ENCODE data around the gene PGRMC2. TPM values are rescaled to one million over a fixed set of nuclear protein-coding genes. Genes with fewer than 3 reads are reported as not detected.

PGRMC2 gene
- total RNA-seq, 1 experiment from 2014 or later: 77.6 TPM

DNA sequence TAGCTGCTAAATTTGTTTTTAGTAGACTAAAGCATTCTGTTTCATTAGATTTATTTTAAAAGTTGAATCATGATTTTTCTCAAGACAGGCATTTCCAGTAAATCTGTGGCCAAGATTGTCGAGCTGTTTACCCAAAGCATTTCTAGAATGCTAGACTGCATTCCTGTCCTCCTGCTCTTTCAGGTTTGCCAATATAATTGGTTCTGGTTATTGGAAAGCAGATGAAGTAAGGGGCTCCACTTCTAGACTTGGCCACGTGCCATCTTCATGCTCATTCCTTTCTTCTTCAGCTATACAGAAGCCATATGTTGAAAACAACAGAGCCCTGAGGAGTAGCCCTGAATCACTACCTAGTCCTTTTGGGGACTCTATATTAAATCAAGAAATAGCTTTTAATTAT is 62.5 kb downstream of the PGRMC2 start:
- H3K27ac Mint-ChIP-seq: no peak overlapping the region
- WGBS (ENCODE audit: extremely low coverage, insufficient read length, low lambda C conversion rate): no CpG with 5 or more reads among the region's 2 CpGs
- TF ChIP-seq, protein P1, sequence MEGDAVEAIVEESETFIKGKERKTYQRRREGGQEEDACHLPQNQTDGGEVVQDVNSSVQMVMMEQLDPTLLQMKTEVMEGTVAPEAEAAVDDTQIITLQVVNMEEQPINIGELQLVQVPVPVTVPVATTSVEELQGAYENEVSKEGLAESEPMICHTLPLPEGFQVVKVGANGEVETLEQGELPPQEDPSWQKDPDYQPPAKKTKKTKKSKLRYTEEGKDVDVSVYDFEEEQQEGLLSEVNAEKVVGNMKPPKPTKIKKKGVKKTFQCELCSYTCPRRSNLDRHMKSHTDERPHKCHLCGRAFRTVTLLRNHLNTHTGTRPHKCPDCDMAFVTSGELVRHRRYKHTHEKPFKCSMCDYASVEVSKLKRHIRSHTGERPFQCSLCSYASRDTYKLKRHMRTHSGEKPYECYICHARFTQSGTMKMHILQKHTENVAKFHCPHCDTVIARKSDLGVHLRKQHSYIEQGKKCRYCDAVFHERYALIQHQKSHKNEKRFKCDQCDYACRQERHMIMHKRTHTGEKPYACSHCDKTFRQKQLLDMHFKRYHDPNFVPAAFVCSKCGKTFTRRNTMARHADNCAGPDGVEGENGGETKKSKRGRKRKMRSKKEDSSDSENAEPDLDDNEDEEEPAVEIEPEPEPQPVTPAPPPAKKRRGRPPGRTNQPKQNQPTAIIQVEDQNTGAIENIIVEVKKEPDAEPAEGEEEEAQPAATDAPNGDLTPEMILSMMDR (conservative IDR thresholded peaks at IDR 0.05): no peak

More for the DNA sequence above, 62.5 kb downstream of the PGRMC2 start:
- no peak overlapping the region for H3T11ph ChIP-seq (ENCODE audit: low read length)
- no peak overlapping the region for H3K4ac ChIP-seq (ENCODE audit: low read depth, low read length)
- no peak overlapping the region for H4K8ac ChIP-seq (replicated peaks; ENCODE audit: insufficient read length, low read depth, low read length)
- no peak overlapping the region for H2BK20ac ChIP-seq (ENCODE audit: low read depth, low read length, poor library complexity, severe bottlenecking)
- H2BK5ac ChIP-seq (ENCODE audit: insufficient read length, low read length): no peak overlapping the region
- Mint-ChIP-seq H3K27me3 (ENCODE audit: low read depth) (no peaks in the 10 kb centered on the region), H3K4me3 (no peak overlapping the region), H3K9me3 (peaks cover 0 to 4% of the 10 kb centered on the region in 2 experiments; a peak in 4 of 5 replicates), H3K36me3 (ENCODE audit: insufficient read depth in 1 of 3, low read depth in 3 of 3) (no peaks in the 10 kb centered on the region; a peak in 1 of 7 replicates), H3K4me1 (no peaks in the 10 kb centered on the region; a peak in 1 of 4 replicates)
- no peaks in the 10 kb centered on the region for H3K4me1 ChIP-seq (ENCODE audit: insufficient read depth, low read length)
- H3K18ac ChIP-seq (ENCODE audit: insufficient read length, low read depth, low read length): no peak overlapping the region
- no peak overlapping the region for H2BK12ac ChIP-seq (ENCODE audit: insufficient read length, low read depth, low read length)
- H3K23ac ChIP-seq (ENCODE audit: insufficient read length, low read depth, low read length): no peak overlapping the region
- no peak overlapping the region for H4K91ac ChIP-seq (ENCODE audit: insufficient read length, low read depth, low read length)
- no peak overlapping the region for H3K4me2 ChIP-seq (ENCODE audit: insufficient read depth, insufficient read length, low read length)
- H3K27me3 ChIP-seq (ENCODE audit: insufficient read depth, low read length): no peaks in the 10 kb centered on the region
- H3K79me2 ChIP-seq (ENCODE audit: insufficient read depth, low read length): no peaks in the 10 kb centered on the region
- no peak overlapping the region for H3K14ac ChIP-seq (ENCODE audit: insufficient read depth, low read length)
- H3K56ac ChIP-seq (ENCODE audit: insufficient read length, low read depth, low read length): no peak overlapping the region
- no peak for DNase-seq
- H2AK5ac ChIP-seq (ENCODE audit: insufficient read length, low read length): no peak overlapping the region
- H3K9me3 ChIP-seq (ENCODE audit: control insufficient read depth, low read depth, low read length): no peaks in the 10 kb centered on the region
- no peak overlapping the region for H2BK15ac ChIP-seq (ENCODE audit: low read depth, low read length)
- no peaks in the 10 kb centered on the region for H3K23me2 ChIP-seq (ENCODE audit: insufficient read length, low read depth, low read length, poor library complexity, severe bottlenecking)
- no peaks in the 10 kb centered on the region for H4K20me1 ChIP-seq (ENCODE audit: control insufficient read depth, insufficient read depth, insufficient read length)
- no peak overlapping the region for H3K9ac ChIP-seq (ENCODE audit: extremely low read depth, insufficient read length, low read length)
- no peak overlapping the region for H2BK120ac ChIP-seq (ENCODE audit: low read depth, low read length, poor library complexity, severe bottlenecking)
- no peaks in the 10 kb centered on the region for H3K79me1 ChIP-seq (ENCODE audit: insufficient read depth, low read depth, low read length, poor library complexity, severe bottlenecking)
- no peak overlapping the region for H4K5ac ChIP-seq (ENCODE audit: insufficient read length, low read depth, low read length)
- H2AFZ ChIP-seq (ENCODE audit: low read length): no peak overlapping the region
- H3K27ac ChIP-seq (ENCODE audit: insufficient read length, low read depth, low read length): no peak overlapping the region
